Mesenteric fat pad (tissue), 1 donor: ENCODE measurements around the gene TOM1L1. TPM values are rescaled to one million over a fixed set of nuclear protein-coding genes. Genes with fewer than 3 reads are reported as not detected.

ENCODE experiments used
- DNase-seq: peaks from one replicate; pipeline ENCODE4 v3.0.0-alpha.2; 2020; ENCODE audit warnings: low spot score
- total RNA-seq: library from RNA; stranded (reverse); fragmentation: NEBNext Ultra II Directional; extraction: Animal tissue kit (Norgen Biotek cat#: 25700); gene quantifications from one replicate; pipeline ENCODE4 v1.2.1, GENCODE V29; 2021
- donor health status: DM: yes; HTN: yes; CAD: no.

The TOM1L1 gene
- total RNA-seq, 1 donor from 2014 or later, result 16.4 TPM

- DNase-seq, result no peak
Observed at GRCh38 chr17:54898576-54898975, 2.1 kb upstream of the TOM1L1 start.

DNA sequence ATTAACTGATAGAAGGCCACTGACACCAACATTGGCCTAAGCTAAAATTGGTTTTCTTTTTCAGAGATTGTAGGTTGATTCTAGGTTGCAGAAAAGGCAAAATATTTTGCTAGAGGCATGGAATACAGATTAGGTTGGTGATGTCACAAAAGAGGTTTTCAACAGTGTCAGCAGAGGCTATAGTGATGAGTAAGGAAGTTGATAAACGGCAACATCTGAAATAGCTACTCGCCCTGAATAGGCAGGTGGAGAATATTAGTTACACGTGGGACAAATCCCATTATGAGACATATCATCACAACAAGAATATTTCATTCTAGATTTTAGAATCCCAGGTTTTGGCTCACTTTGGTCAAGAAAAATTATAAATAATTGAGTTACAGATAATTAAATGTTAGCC is 1.5 kb upstream of the TOM1L1 start:
- DNase-seq, result no peak

DNA sequence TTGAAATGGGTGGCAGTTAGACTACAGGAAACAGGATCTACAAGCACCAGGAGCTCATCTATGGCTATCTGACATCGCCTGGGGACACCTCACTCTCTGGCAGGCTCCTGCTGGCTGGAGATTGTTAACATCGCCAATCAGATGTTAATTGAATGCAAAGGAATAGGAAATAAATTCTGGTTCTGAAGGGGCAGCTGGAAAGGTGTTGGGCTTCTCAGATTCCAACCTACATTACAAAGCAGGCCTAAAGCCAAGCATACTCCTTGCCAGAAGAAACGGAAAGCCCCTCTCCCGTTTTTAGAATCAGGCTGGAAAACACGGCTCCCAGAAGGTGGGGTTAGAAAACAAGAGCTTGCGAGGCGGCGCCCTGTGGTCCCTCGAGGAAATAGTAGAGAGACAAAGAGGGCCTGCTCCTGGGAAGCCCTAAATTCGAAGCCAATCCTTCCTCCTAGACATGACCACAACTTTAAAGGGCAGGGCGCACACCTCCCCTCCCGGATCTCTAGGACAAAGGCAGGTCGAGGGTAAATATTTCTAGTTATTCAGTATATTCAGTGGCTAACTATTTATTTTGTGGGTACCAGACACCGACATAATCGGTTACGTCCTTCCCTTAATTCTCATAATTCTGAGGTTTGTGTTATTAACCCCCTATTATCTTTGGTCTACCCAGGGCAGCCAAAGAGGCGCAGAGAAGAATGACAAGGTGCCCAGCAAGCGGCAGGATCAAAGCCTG is 763 bp upstream of the TOM1L1 start:
- DNase-seq, result no peak

- DNase-seq, result no peak
Observed at GRCh38 chr17:54901230-54901822, 674 bp downstream of the TOM1L1 start.

DNA sequence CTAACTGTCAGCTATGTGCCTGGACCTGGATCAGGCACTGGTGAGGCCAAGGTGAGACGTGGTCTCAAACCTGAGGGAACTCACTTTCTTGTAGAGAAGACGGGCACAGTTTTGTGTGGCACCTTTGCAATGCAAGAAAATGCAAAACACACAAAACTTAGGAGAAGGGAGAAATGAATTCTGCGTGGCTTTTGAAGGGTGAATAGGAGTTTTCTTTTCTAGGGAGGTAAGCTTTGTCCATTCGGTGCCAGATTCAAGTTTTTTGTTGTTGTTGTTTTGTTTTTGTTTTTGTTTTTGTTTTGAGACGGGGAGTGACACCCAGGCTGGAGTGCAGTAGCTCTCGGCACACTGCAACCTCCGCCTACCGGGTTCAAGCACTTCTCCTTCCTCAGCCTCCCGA is 1.4 kb downstream of the TOM1L1 start:
- no peak for DNase-seq

DNA sequence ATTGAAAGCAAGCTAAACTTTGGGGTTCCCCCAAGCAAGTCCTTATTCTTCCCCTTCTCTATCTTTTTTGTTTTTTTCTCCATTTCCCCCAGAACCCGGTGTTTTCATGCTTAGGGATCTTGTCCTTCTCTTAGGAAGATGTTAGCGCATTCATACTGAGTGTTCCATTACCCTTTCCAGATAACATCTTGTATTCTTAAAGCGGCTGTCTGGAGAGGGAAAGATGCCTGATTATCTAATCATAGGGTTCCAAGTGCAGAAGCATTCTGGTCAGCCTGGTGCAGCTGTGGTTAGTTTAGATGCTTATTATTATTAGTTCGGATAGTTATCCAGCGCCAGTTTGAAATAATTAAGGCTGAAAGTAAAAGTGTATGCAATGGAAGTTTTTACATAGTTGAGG is 2.0 kb downstream of the TOM1L1 start:
- no peak for DNase-seq

DNA sequence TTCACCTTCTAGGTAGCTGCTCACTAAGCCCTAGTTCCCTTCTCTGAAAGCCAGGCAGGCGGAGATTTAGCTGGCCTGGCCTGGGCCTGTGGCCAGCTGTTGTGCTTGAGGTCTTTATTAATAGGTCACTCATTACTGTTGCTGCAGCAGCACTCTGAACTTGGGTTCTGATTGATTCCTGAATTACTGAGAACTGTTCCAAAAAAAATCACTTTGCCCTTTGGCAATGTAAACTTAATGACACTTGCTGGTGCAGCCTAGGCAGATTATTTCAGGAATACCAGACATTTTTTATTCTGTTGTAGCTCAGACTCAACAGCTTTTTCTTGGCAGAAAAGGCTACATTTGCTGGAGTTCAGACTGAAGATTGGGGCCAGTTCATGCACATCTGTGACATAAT is 2.7 kb downstream of the TOM1L1 start:
- DNase-seq, result no peak

GRCh38 chr17:54906683-54907082 is 6.0 kb downstream of the TOM1L1 start:
- DNase-seq, result no peak

DNA sequence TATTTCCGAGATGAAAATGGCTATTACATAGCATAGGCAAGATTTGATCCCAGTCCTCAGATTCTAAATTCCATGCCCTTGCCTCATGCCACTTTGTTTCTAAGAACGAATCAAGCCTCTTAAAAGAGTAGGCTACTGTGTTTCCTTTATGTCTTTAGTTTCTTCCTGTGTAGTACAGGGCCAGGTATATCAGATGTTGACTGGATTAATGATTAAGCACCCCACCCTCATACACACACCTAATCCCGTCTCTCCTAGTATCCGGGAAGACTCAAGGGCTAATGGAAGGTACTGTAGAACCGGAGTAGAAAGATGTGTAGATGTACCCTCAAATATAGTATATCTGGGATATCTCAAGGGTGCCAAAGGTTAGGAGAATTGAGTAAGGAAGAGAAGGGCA is 6.7 kb downstream of the TOM1L1 start:
- no peak for DNase-seq

- no peak for DNase-seq
Observed at GRCh38 chr17:54909766-54910165, 9.1 kb downstream of the TOM1L1 start.

GRCh38 chr17:54916721-54917120 is 16.1 kb downstream of the TOM1L1 start:
- DNase-seq, result no peak

DNA sequence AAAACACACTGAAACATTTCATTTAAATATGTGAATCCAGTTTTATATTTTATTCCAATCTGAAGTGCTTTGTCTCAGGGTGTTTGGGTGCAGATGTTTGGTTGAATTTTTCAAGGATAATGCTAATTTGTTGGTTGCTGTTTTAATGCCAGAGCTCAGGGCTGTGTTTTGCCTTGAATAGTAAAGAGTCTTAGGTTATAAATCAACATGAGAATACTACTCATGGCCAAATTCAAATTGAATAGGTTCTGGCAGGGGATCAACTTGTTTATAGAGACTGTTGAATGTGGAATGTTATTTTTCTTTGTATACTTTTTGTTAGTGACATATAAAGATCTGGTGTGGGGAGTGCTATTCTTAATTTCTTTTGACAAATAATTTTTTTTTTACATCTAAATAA is 18.8 kb downstream of the TOM1L1 start:
- DNase-seq, result no peak

DNA sequence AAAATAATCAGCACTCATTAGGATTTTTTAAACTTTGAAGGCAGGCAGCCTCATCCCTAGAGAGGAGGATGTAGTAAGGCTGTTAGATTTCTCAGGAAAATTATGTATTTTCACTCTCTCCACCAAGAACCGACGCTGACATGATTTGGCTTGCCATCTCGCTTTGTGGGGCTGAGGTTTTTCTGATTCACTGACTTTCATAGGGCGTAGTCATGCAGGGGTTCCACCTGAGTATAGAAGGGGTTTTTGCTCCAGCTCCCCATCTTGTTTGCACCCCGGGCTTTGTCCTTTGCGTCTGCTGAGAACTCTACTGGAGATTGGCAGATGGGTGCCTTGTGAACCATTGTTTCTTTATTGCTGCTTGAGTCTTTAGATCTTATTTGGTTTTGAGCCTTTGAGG is 20.2 kb downstream of the TOM1L1 start:
- DNase-seq, result no peak

GRCh38 chr17:54924405-54924804 is 23.8 kb downstream of the TOM1L1 start:
- no peak for DNase-seq

DNA sequence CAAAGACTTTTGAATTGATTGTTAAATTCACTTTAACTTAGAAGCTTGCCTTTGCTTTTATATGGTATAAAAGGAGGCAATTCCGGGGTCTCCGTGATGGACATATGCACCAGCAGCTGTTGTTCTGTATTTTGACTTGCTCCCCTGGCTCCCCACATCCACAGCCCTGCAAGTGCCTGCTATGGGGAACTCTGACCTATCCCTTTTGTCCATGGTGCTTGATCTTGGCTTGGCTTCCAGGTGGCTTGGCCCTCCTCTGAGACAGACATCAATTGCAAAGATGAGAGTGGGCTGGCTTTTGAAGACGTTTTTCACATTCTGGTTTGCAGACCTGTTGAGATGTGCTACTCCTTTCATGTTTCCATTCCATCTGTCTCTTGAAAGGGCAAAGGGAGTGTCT is 26.9 kb downstream of the TOM1L1 start:
- DNase-seq, result no peak

DNA sequence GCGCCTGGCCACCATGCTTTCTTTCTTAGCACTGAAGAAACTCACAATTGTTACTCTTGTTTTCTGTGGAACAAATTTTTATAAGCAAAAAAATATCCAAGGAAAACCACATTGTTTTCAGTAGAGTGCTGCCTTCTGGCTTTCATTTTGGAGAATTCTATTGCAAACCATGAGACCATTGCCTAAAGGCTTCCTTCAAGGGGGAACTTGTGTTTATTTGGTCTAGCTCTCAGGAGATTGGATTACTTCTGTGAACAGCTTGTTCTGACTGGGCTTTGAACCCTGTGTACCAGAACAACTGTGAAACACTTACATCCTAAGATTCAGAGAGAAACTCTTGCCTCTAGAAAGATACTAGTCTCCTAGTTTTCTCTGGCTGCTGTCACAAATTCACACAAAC is 32.1 kb downstream of the TOM1L1 start:
- no peak for DNase-seq

DNA sequence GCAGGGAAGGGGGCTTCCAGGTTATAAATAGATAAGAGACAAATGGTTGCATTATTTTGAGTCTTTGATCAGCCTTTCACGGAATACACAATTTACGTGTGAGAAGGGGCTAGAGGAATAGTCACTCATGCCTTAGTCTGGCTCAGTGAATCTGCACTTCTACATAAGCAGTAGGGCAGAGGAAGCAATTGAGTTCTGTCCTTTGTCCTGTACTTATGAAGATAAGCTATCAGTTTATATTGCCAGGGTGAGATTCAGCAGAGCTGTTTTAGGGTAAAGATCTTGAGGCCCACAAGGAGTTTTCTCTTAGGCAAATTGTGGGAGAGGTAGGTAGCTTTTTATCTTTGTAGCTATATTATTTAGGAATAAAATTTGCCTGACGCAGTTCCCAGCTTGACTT is 33.3 kb downstream of the TOM1L1 start:
- DNase-seq, result no peak

DNA sequence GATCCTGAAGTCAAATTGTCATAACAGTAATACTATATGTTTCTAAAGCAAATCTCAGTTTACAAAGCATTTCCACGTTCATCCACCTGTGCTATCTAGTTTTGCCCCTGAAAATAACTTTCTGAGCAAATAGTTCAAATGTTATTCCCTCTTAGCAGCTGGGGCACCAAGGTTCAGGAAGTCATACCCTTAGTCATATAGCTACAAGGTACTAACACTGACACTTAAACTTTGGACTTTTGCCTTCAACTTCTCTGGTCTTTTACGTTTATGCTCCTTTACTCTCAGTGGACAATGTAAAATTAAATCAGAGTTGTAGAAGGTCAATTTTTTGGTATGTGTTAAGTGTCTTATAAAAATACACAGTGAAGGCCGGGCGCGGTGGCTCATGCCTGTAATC is 34.8 kb downstream of the TOM1L1 start:
- DNase-seq, result no peak

DNA sequence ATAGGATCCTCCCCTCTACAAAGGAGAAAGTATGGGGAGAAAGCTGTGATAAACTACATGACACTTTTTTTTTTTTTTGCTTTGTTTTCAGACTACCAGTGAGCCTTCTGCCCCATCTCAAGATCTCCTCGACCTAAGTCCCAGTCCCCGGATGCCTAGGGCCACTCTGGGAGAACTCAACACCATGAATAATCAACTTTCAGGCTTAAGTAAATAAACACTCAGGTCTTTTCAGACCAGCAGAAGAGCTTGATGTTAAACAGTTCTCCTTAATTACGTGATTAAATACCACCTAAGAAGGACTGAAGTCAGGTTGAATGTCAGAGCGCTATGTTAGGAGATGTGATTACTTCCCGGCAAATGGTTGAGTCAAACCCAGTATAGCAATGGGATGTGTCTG is 36.4 kb downstream of the TOM1L1 start:
- DNase-seq, result no peak

DNA sequence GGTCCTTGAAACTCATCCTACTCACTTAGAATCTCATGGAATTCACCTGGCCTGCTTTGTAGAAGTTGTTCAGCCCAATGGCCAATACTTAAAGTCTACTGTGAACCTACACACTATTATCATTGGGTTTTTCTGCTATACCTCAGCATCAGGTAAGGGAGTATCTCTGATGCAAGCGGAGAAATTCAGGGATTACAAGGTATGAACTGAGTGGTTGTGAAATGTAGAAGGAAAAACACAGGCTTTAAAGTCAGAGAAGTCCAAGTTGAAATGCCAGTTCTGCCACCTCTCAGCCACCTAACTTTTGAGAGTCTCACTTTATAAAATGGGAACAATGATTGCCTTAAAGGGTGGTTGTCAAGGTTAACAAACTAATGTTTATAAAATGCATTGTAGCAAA is 36.8 kb downstream of the TOM1L1 start:
- DNase-seq, result no peak

GRCh38 chr17:54941285-54941684 is 40.6 kb downstream of the TOM1L1 start:
- no peak for DNase-seq

DNA sequence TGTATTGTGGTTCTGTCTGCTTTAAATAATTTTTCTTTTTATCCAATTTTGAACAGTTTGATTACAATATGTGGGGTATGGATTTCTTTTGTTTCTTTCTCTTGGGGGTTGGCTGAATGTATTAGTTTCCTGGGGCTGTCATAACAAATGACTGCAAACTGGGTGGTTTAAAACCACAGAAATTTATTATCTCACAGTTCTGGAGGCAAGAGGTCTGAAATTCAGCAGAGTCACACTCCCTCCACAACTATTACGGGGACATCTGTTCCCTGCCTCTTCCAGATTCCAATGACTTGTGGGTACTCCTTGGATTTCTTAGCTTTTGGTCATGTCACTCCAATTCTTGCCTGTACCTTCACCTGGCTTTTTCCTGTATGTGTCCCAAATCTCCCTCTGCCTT is 44.1 kb downstream of the TOM1L1 start:
- no peak for DNase-seq

- DNase-seq, result no peak
Observed at GRCh38 chr17:54945231-54945630, 44.6 kb downstream of the TOM1L1 start.
